Measurements from ENCODE around the gene STK32C. TPM values are rescaled to one million over a fixed set of nuclear protein-coding genes. Genes with fewer than 3 reads are reported as not detected.

Gene STK32C
- total and polyA plus RNA-seq, 12 donors, result 2.7 to 8.9 (median 5.7) TPM

- peaks cover 0 to 52% (median 0%) of the 10 kb centered on the region in 9 donors for H3K4me1 ChIP-seq
- intact Hi-C loops (cut with DNase I), result loop anchor here in 5 of 10 donors (5.0 to 10.0 kb wide), 4 partner anchors 222 to 415 kb away; no protein-coding TSS in a partner anchor
- TF ChIP-seq, protein P1, sequence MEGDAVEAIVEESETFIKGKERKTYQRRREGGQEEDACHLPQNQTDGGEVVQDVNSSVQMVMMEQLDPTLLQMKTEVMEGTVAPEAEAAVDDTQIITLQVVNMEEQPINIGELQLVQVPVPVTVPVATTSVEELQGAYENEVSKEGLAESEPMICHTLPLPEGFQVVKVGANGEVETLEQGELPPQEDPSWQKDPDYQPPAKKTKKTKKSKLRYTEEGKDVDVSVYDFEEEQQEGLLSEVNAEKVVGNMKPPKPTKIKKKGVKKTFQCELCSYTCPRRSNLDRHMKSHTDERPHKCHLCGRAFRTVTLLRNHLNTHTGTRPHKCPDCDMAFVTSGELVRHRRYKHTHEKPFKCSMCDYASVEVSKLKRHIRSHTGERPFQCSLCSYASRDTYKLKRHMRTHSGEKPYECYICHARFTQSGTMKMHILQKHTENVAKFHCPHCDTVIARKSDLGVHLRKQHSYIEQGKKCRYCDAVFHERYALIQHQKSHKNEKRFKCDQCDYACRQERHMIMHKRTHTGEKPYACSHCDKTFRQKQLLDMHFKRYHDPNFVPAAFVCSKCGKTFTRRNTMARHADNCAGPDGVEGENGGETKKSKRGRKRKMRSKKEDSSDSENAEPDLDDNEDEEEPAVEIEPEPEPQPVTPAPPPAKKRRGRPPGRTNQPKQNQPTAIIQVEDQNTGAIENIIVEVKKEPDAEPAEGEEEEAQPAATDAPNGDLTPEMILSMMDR (IDR thresholded peaks at IDR 0.05), result no peak
- peak overlapping the region in 7 of 10 donors; percentile 9 to 86 (median 45) for H3K27ac ChIP-seq
- H3K9me3 ChIP-seq, result no peaks in the 10 kb centered on the region
- peak in 7 of 8 donors; percentile 32 to 77 (median 60) for ATAC-seq
- WGBS, 2 donors, result 60 to 73% methylated on average over 36 of the region's 36 CpGs
- peak overlapping the region in 9 of 10 donors; percentile 16 to 51 (median 41) for H3K4me3 ChIP-seq
- DNase-seq, result peak in 1 of 2 donors; percentile 43
- no peaks in the 10 kb centered on the region for H3K27me3 ChIP-seq
- H3K36me3 ChIP-seq, result no peaks in the 10 kb centered on the region
These were observed 77.8 kb downstream of the STK32C start for GRCh38 chr10:132229834-132230556.

DNA sequence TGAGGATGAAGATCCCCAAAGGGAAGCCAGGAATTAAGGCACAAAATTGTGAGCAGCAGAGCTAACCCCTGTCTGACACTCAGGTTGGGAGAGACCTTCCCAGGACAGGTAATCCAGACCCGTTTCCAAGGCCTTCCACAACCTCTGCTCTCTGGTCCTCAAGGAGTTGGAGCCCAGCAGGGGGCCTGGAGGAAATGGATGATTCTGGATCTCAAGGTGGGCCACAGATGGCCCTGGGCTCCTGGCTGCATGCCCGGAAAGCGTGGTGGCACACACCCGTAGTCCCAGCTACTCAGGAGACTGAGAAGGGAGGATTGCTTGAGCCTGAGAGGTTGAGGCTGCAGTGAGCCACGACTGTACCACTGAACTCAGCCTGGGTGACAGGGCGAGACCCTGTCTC lies 78.7 kb downstream of the STK32C start:
- TF ChIP-seq, protein P1 (IDR thresholded peaks at IDR 0.05), result no peak
- H3K4me3 ChIP-seq, result no peak overlapping the region
- H3K9me3 ChIP-seq, result no peaks in the 10 kb centered on the region
- H3K27ac ChIP-seq, result no peak overlapping the region
- H3K4me1 ChIP-seq, result peaks cover 0 to 56% (median 0%) of the 10 kb centered on the region in 9 donors
- DNase-seq, result peak in 1 of 2 donors; percentile 4
- no peaks in the 10 kb centered on the region for H3K36me3 ChIP-seq
- intact Hi-C loops (cut with DNase I), result loop anchor here in 5 of 10 donors (5.0 to 10.0 kb wide), 4 partner anchors 223 to 416 kb away; no protein-coding TSS in a partner anchor
- WGBS, 2 donors, result 81 to 87% methylated on average over 6 of the region's 6 CpGs
- no peaks in the 10 kb centered on the region for H3K27me3 ChIP-seq
- no peak for ATAC-seq

DNA sequence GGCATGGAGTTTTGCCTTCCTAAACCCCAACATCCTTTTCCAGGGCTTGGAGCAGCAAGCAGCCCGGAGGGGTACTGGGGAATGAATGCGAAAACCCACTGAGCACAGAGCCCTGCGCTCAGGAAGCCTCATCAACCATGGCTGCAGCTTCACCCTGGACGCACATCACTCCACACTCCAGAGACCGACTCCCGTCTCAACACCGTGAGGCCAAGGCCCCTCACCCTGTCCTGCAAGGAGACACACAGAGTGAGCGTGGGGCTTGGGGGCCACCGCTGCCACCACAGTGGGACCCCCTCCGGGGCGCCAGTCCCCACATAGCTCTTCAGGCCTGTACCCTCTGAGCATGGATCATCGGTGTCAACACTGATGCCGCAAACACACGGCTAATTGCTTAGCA lies 79.1 kb downstream of the STK32C start:
- TF ChIP-seq, protein P1 (IDR thresholded peaks at IDR 0.05), result no peak
- Histone ChIP-seq H3K36me3 (no peaks in the 10 kb centered on the region), H3K9me3 (no peaks in the 10 kb centered on the region), H3K4me1 (peaks cover 0 to 56% (median 0%) of the 10 kb centered on the region in 9 donors), H3K27me3 (no peaks in the 10 kb centered on the region), H3K4me3 (no peak overlapping the region), H3K27ac (no peak overlapping the region)
- intact Hi-C loops (cut with DNase I), result loop anchor here in 5 of 10 donors (5.0 to 10.0 kb wide), 4 partner anchors 224 to 416 kb away; no protein-coding TSS in a partner anchor
- ATAC-seq, result no peak
- peak in 1 of 2 donors; percentile 3 for DNase-seq
- WGBS, 2 donors, result 88 to 89% methylated on average over 14 of the region's 14 CpGs

- no peaks in the 10 kb centered on the region for H3K9me3 ChIP-seq
- no peak overlapping the region for H3K4me3 ChIP-seq
- WGBS, 2 donors, result 92 to 93% methylated on average over 29 of the region's 29 CpGs
- H3K36me3 ChIP-seq, result no peaks in the 10 kb centered on the region
- no peaks in the 10 kb centered on the region for H3K27me3 ChIP-seq
- intact Hi-C loops (cut with DNase I), result loop anchor here in 5 of 10 donors (5.0 to 10.0 kb wide), 4 partner anchors 224 to 417 kb away; no protein-coding TSS in a partner anchor
- no peak for ATAC-seq
- H3K4me1 ChIP-seq, result peaks cover 0 to 56% (median 0%) of the 10 kb centered on the region in 9 donors
- DNase-seq, result peak in 1 of 2 donors; percentile 8
- H3K27ac ChIP-seq, result no peak overlapping the region
- TF ChIP-seq, protein P1 (IDR thresholded peaks at IDR 0.05), result no peak
These were observed 79.8 kb downstream of the STK32C start for GRCh38 chr10:132227851-132228390.

All from heart right ventricle (tissue), 16 donors.